ENCODE results near the gene PNPLA2.

PNPLA2 gene

DNA sequence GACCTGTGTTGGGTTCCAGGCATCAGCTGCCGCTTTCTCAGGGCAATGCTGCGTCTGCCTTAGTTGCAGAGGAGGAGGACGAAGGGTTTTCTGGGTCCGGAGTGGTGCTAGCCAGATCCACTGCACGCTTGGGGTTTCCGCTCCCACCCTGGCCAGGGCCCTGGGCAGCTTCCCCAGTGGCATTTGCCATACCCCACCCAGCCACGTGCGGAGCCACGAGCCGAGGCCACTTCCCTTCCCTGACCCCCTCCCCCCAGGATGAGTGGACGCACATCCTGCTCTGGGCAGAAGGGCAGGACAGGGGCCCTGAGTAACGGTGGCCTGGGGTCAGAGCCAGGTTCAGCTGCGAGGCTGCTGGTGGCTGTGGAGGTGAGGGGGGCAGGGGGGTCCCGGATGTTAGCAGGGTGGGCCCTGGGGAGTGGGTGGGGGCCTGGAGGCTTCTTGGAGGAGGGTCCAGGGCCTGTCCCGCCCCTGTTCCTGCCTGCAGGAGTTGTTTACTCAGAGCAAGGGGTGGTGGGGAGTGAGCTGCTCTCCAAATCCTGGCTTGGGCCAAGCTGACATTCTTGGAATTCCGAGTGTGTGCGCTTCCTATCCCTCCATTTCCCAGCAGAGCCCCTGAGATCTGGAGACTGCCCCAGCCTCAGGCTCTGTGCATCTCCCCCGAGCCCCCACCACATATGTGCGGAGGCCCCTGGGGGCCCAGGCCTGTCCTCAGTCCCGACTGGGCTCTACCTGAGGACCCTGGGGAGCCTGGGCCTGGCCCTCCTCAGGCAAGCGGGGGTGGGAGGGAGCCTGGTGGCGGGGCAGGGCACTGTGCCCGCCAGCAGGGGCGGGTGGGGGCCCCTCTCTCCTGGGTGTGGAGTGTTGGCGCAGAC, 25.3 kb downstream of the PNPLA2 start:
- Histone ChIP-seq H3K79me2 (no peaks in the 10 kb centered on the region), H3K9ac (no peak overlapping the region), H3K27ac (peak overlapping the region; percentile 61), H3K27me3 (ENCODE audit: control insufficient read depth, insufficient read depth, low read length) (no peaks in the 10 kb centered on the region), H3K4me1 (peaks cover 3% of the 10 kb centered on the region), H2AFZ (no peak overlapping the region), H3K4me3 (ENCODE audit: low read depth, low read length) (peak overlapping the region; percentile 68), H3K4me2 (ENCODE audit: low read length) (peak overlapping the region; percentile 71), H3K9me3 (ENCODE audit: control insufficient read depth, low read length) (no peaks in the 10 kb centered on the region), H3K36me3 (ENCODE audit: control insufficient read depth, insufficient read depth, low read length) (no peaks in the 10 kb centered on the region)
- TF ChIP-seq, protein P1, sequence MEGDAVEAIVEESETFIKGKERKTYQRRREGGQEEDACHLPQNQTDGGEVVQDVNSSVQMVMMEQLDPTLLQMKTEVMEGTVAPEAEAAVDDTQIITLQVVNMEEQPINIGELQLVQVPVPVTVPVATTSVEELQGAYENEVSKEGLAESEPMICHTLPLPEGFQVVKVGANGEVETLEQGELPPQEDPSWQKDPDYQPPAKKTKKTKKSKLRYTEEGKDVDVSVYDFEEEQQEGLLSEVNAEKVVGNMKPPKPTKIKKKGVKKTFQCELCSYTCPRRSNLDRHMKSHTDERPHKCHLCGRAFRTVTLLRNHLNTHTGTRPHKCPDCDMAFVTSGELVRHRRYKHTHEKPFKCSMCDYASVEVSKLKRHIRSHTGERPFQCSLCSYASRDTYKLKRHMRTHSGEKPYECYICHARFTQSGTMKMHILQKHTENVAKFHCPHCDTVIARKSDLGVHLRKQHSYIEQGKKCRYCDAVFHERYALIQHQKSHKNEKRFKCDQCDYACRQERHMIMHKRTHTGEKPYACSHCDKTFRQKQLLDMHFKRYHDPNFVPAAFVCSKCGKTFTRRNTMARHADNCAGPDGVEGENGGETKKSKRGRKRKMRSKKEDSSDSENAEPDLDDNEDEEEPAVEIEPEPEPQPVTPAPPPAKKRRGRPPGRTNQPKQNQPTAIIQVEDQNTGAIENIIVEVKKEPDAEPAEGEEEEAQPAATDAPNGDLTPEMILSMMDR (IDR thresholded peaks at IDR 0.05): no peak

- H3K4me3 ChIP-seq (ENCODE audit: low read depth, low read length): no peak overlapping the region
- H3K27ac ChIP-seq: peak overlapping the region; percentile 61
- no peaks in the 10 kb centered on the region for H3K27me3 ChIP-seq (ENCODE audit: control insufficient read depth, insufficient read depth, low read length)
- H3K36me3 ChIP-seq (ENCODE audit: control insufficient read depth, insufficient read depth, low read length): no peaks in the 10 kb centered on the region
- H3K4me2 ChIP-seq (ENCODE audit: low read length): peak overlapping the region; percentile 71
- no peak overlapping the region for H2AFZ ChIP-seq
- no peaks in the 10 kb centered on the region for H3K79me2 ChIP-seq
- no peaks in the 10 kb centered on the region for H3K9me3 ChIP-seq (ENCODE audit: control insufficient read depth, low read length)
- TF ChIP-seq, protein P1 (IDR thresholded peaks at IDR 0.05): no peak
- H3K4me1 ChIP-seq: peaks cover 3% of the 10 kb centered on the region
- H3K9ac ChIP-seq: no peak overlapping the region
Observed at GRCh38 chr11:844693-845644, 26.3 kb downstream of the PNPLA2 start.

GRCh38 chr11:845872-846495, 27.3 kb downstream of the PNPLA2 start:
- TF ChIP-seq, protein P1 (IDR thresholded peaks at IDR 0.05): no peak

GRCh38 chr11:846496-847098, 27.9 kb downstream of the PNPLA2 start:
- no peak overlapping the region for H3K9ac ChIP-seq
- no peaks in the 10 kb centered on the region for H3K4me1 ChIP-seq
- no peaks in the 10 kb centered on the region for H3K36me3 ChIP-seq (ENCODE audit: control insufficient read depth, insufficient read depth, low read length)
- H3K27me3 ChIP-seq (ENCODE audit: control insufficient read depth, insufficient read depth, low read length): no peaks in the 10 kb centered on the region
- no peak overlapping the region for H3K4me2 ChIP-seq (ENCODE audit: low read length)
- no peaks in the 10 kb centered on the region for H3K9me3 ChIP-seq (ENCODE audit: control insufficient read depth, low read length)
- H2AFZ ChIP-seq: no peak overlapping the region
- H3K4me3 ChIP-seq (ENCODE audit: low read depth, low read length): no peak overlapping the region
- no peak overlapping the region for H3K27ac ChIP-seq
- TF ChIP-seq, protein P1 (IDR thresholded peaks at IDR 0.05): no peak
- no peaks in the 10 kb centered on the region for H3K79me2 ChIP-seq

More at GRCh38 chr11:845872-846495, 27.3 kb downstream of the PNPLA2 start:
- H3K79me2 ChIP-seq: no peaks in the 10 kb centered on the region
- peaks cover 1% of the 10 kb centered on the region for H3K4me1 ChIP-seq
- H3K4me3 ChIP-seq (ENCODE audit: low read depth, low read length): no peak overlapping the region
- H3K36me3 ChIP-seq (ENCODE audit: control insufficient read depth, insufficient read depth, low read length): no peaks in the 10 kb centered on the region
- no peak overlapping the region for H3K4me2 ChIP-seq (ENCODE audit: low read length)
- no peak overlapping the region for H3K9ac ChIP-seq
- no peaks in the 10 kb centered on the region for H3K9me3 ChIP-seq (ENCODE audit: control insufficient read depth, low read length)
- H2AFZ ChIP-seq: no peak overlapping the region
- no peak overlapping the region for H3K27ac ChIP-seq
- no peaks in the 10 kb centered on the region for H3K27me3 ChIP-seq (ENCODE audit: control insufficient read depth, insufficient read depth, low read length)
